GM21737 (cell line): ENCODE data around the gene SLC22A23.

Experiments used
- ATAC-seq: cut with Tn5 transposase; IDR thresholded peaks from one replicate; pipeline ENCODE4 v1.9.1; 2021; ENCODE audit warnings: mild to moderate bottlenecking, moderate library complexity; ENCODE audit not compliant: unreplicated experiment

SLC22A23 gene

GRCh38 chr6:3423439-3424184 lies 33.2 kb downstream of the SLC22A23 start:
- no peak for ATAC-seq

- ATAC-seq, result no peak
Measured at GRCh38 chr6:3422435-3423070, 34.3 kb downstream of the SLC22A23 start.

- no peak for ATAC-seq
Measured at GRCh38 chr6:3421791-3422434, 34.9 kb downstream of the SLC22A23 start.

- no peak for ATAC-seq
Measured at GRCh38 chr6:3421143-3421542, 35.7 kb downstream of the SLC22A23 start.

- no peak for ATAC-seq
Measured at GRCh38 chr6:3419624-3420272, 37.1 kb downstream of the SLC22A23 start.

- no peak for ATAC-seq
Measured at GRCh38 chr6:3418496-3419060, 38.3 kb downstream of the SLC22A23 start.

- no peak for ATAC-seq
Measured at GRCh38 chr6:3417473-3417872, 39.4 kb downstream of the SLC22A23 start.

GRCh38 chr6:3415490-3415889 lies 41.4 kb downstream of the SLC22A23 start:
- no peak for ATAC-seq

- no peak for ATAC-seq
Measured at GRCh38 chr6:3415082-3415453, 41.8 kb downstream of the SLC22A23 start.

- no peak for ATAC-seq
Measured at GRCh38 chr6:3414327-3415081, 42.3 kb downstream of the SLC22A23 start.

GRCh38 chr6:3413592-3413991 lies 43.3 kb downstream of the SLC22A23 start:
- no peak for ATAC-seq

- no peak for ATAC-seq
Measured at GRCh38 chr6:3412779-3413500, 43.9 kb downstream of the SLC22A23 start.

- no peak for ATAC-seq
Measured at GRCh38 chr6:3411967-3412778, 44.7 kb downstream of the SLC22A23 start.

- ATAC-seq, result no peak
Measured at GRCh38 chr6:3410385-3411360, 46.2 kb downstream of the SLC22A23 start.

- ATAC-seq, result no peak
Measured at GRCh38 chr6:3409699-3410384, 47.0 kb downstream of the SLC22A23 start.

GRCh38 chr6:3408665-3409064 lies 48.2 kb downstream of the SLC22A23 start:
- no peak for ATAC-seq

- ATAC-seq, result no peak
Measured at GRCh38 chr6:3407840-3408239, 49.0 kb downstream of the SLC22A23 start.
